HG02678 (cell line): ENCODE data around the gene PAK1.
"Not testable (repeated sequence)": the region's sequence is repeated elsewhere in the genome, so short reads cannot be mapped to it uniquely, and the experiment has no call there.

Source experiments
- ATAC-seq: cut with Tn5 transposase; IDR thresholded peaks from one replicate; pipeline ENCODE4 v1.9.1; 2021; ENCODE audit warnings: mild to moderate bottlenecking, moderate library complexity; ENCODE audit not compliant: unreplicated experiment

Gene PAK1

DNA sequence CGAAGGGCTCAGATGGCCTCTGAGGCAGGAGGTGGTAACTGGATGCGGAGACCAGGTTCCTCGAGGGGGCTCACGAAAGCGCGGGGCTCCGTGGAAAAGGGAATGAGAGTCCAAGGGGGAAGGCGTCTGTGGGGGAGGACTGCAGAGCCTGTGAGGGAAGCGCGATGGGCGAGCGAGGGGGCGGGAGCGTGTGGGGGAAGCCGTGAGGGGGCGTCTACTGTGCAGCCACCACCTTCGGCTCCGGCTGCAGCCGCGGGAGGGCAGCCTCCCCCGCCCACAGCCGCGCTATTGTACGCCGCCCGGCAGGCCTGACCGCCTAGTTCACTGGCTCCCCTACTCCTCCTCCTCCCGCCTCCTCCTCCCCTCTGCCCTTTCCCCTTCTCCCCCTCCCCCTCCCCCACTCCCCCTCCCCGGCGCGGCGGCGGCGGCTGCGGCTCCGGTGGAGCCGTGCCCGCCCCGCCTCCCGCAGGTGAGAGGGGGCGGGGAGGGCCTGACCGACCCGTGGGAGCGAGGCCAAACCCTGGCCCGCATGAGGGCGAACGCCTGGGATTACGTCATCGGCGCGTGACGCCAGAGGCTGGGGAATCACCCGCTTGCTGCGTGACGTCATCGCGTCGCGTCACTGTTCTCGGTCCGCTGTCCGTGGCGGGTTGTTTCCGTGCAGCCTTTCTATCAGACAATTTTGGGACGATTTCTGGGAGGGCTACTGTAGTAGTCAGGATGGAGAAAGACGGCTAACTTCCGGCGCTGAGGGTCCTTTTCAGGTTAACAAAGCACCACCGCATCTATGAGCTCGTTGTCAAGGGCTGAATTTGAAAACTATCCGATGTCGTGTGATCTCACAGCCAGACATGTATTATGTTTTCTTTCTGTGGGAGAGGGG, at the start of gene PAK1:
PAK1 (minus strand) TSS at position 294 of the 883 bp plus-strand sequence. CDS start 81,574 bp downstream, outside the sequence.
- ATAC-seq: peak; percentile 61

DNA sequence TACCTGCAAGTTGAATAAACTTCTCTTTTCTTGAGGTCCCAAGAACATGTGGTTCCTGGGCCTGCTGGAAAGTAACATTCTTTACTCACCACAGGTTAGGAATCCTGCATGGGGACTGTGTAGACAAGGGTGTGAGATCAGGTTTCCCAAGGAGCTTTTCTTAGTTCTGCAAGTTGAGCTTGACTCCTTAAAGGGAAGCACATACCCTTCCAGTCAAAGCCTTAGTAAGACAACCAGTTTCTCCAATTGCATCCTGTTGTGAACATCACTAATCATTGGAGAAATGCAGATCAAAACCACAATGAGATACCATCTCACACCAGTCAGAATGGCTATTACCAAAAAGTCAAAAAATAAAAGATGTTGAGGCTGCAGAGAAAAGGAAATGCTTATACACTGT, 48.3 kb upstream of the PAK1 start:
- ATAC-seq: no peak

- no peak for ATAC-seq
These were observed 46.0 kb upstream of the PAK1 start for GRCh38 chr11:77519847-77520246.

DNA sequence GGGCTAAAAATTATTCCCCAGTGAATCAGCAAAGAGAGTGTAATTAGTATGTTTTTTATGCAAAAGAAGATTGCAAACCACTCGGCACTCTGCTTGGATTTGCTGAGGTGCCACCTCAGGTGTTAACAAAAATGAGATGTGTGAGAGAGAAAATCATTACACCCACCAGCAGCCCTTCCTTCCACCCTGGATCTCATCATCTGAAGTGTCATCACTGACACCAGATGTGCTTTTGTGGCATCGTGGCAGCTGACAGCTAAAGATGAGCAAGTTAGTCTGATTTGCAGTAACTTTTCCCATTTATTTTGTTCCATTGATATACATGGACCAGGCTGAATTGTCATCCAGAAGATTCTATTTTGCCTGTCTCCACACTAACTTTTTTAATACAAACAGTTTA, 44.6 kb upstream of the PAK1 start:
- no peak for ATAC-seq

DNA sequence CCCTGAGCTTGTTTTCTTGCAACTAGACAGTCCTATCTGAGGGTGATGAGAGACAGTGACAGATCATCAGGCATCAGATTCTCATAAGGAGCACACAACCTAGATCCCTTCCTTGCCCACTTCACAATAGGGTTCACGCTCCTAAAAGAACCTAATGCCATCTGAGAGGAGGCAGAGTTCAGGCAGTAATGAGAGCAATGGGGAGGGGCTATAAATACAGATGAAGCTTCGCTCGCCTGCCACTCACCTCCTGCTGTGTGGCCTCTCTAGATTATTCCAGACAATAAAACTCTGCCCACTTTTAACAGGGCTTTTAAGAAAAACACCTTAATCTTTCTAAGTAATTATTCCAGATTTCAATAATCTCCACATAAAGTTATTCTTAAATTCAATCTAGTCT, 43.9 kb upstream of the PAK1 start:
- ATAC-seq: no peak

GRCh38 chr11:77517226-77517625, 43.3 kb upstream of the PAK1 start:
- no peak for ATAC-seq

DNA sequence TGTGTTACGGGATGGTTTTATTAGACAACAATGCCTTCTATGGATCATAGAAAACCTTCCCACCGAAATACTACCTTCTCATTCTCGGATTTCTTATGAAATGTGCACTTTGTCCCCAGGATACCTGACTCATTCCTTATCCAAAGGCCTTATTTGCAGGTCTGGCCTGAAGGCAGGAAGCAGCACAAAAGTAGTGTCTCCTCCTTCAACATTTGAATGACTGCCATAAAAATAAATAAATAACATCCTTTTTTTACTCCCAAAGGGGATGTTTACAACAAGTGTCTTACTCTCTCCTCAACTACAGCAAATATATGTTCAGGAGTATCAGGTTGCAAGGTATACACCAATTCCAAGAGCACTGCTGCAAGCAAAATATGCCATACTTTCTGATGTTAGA, 41.6 kb upstream of the PAK1 start:
- no peak for ATAC-seq

- ATAC-seq: no peak
These were observed 41.2 kb upstream of the PAK1 start for GRCh38 chr11:77515063-77515462.

- ATAC-seq: no peak
These were observed 38.2 kb upstream of the PAK1 start for GRCh38 chr11:77512092-77512491.

- no peak for ATAC-seq
These were observed 37.0 kb upstream of the PAK1 start for GRCh38 chr11:77510851-77511250.

GRCh38 chr11:77510095-77510494, 36.2 kb upstream of the PAK1 start:
- no peak for ATAC-seq

DNA sequence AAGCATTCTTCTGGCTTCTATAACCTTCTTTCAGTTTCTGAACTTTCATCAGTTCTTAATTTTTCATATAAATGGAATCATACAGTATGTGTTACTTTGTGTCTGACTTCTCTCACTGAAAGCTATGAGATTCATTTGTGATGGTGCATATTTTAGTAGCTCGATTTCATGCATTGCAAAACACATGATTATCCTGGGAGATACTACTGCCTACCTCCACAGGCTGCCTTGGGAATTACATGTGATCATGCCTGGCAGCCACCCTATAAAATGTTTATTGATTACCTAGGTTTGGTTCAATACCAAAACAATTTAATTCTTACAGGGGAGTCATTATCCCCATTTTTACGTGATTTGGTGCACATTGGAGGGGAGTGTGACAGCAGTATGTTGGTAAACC, 34.1 kb upstream of the PAK1 start:
- no peak for ATAC-seq

DNA sequence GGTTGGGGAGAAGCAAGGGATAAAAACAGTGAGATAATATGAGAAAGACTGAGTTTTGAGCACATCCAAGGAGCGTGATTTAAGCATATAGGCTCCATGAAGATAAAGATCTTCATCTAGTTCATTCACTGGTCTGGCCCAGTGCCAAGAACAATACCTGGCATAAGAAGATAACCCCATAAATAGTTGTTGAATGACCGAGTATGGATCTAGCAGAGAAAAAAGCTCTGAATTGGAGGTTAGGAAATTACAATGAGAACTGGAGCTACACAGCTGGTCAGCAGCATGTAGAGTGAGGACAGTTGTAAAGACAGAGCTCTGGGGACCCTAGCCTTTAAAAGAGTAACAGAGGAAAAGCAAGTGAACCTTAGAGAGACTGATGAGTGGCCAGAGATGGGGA, 33.0 kb upstream of the PAK1 start:
- no peak for ATAC-seq

- ATAC-seq: no peak
These were observed 32.1 kb upstream of the PAK1 start for GRCh38 chr11:77505956-77506355.

- ATAC-seq: no peak
These were observed 29.1 kb upstream of the PAK1 start for GRCh38 chr11:77503006-77503405.

DNA sequence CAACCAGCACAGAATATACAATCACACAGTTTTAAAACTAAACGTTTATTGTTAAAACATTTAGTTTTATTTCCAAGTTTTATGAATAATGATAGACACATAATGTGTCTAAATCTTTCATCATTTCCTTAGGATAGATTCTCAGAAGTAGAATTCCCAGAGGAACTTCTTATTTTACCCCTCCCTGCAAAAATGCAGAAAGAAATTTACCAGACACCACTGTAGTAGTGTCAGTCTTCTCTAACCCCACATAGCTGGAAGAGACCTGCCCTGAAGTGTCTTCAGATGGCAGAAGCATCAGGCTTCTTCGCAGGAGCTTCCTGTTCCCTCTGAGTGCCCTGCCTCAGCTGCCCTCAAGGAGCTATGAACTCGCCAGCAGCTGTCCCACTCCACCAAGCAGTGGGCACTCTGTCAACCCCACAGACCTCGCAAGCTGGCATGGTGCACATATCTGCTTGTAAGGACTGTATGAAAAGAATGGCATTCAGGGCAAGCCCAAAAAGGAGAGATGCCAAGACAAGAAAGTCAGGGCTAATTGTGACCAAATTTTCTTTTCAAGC, 28.5 kb upstream of the PAK1 start:
- no peak for ATAC-seq

DNA sequence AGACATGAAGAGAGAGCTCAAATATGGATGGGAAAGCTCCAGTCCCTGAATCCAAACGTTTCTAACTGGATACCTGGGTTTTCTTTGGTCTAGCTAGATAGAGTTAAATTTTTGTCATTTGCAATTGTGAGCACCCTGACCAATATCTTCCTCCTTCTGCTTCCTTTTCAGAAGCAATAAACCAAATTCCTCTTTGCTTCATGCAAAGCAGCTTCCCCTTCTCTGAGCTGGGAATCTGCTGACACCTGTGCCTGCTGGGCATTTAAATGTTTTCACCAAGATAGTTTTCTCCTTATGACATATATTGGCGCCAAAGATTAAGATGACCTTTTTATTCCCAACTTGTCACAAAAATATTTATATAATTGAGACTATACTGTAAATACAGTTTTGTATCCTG, 27.9 kb upstream of the PAK1 start:
- ATAC-seq: no peak

GRCh38 chr11:77497368-77497767, 23.5 kb upstream of the PAK1 start:
- ATAC-seq: no peak

DNA sequence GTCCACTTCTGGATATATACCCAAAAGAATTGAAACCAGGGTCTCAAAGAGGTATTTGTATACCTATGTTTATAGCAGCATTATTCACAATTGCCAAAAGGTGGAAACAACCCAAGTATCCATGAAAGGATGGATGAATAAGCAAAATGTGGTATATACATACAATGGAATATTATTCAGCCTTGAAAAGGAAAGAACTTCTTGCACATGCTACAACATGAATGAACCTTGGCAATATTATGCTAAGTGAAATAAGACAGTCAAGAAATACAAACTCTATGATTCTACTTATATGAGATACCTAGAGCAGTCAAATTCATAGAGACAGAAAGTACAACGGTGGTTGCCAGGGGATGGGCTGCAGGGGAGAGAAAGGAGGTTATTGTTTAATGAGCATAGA, 21.6 kb upstream of the PAK1 start:
- no peak for ATAC-seq

GRCh38 chr11:77490035-77490434, 16.1 kb upstream of the PAK1 start:
- not testable (repeated sequence) for ATAC-seq

DNA sequence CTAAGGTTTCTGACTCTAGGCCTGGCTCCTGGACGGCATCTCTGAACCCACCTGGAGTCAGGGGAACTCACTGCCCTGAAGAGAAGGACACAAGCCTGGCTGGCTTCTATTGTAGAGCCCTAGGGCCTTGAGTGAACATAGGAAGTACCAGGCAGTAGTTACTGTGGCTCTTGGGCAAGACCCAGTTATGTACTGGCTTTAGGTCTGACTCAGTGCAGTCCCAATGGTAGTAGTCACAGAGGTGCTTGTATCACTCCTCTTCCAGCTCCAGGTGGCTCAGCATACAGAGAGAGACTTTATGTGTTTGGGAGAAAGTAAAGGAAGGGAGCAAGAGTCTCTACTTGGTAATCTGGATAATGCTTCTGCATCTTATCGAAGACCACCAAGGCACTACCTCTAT, 13.9 kb upstream of the PAK1 start:
- no peak for ATAC-seq

- ATAC-seq: no peak
These were observed 6.0 kb upstream of the PAK1 start for GRCh38 chr11:77479746-77480352.
